ENCODE measurements around the gene CSHL1. TPM values are rescaled to one million over a fixed set of nuclear protein-coding genes. Genes with fewer than 3 reads are reported as not detected.

The CSHL1 gene
- total and polyA plus RNA-seq, 7 donors: not detected

DNA sequence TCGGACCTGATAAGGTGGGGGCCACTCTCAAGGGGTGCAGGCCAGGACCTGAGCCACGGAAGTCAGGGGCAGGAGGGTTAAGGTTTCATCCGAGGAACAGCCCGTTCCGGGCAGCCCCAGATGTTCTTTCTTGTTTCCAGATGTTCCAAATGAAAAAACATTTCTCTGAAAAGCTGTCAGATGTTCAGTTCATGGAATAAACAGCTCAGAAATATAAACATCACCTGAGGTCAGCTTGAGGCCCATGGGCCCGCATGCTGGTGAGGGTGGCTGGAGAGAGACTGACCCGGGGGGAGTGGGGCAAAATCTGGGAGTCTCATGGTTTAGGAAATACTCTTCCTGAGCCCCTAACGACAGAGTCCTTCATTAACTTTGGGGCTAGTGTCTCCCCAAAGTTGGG, 22.5 kb upstream of the CSHL1 start:
- H3K36me3 ChIP-seq: no peaks in the 10 kb centered on the region
- H3K4me3 ChIP-seq: no peak overlapping the region
- no peak for DNase-seq
- H3K27me3 ChIP-seq: no peaks in the 10 kb centered on the region
- no peaks in the 10 kb centered on the region for H3K4me1 ChIP-seq
- intact Hi-C loops (cut with DNase I): no loop called here
- H3K27ac ChIP-seq: no peak overlapping the region
- no peaks in the 10 kb centered on the region for H3K9me3 ChIP-seq
- 87 to 89% methylated on average over 8 of the region's 8 CpGs for WGBS, 2 donors
- no peak for TF ChIP-seq EP300 (IDR thresholded peaks at IDR 0.05)
- TF ChIP-seq, protein P1, sequence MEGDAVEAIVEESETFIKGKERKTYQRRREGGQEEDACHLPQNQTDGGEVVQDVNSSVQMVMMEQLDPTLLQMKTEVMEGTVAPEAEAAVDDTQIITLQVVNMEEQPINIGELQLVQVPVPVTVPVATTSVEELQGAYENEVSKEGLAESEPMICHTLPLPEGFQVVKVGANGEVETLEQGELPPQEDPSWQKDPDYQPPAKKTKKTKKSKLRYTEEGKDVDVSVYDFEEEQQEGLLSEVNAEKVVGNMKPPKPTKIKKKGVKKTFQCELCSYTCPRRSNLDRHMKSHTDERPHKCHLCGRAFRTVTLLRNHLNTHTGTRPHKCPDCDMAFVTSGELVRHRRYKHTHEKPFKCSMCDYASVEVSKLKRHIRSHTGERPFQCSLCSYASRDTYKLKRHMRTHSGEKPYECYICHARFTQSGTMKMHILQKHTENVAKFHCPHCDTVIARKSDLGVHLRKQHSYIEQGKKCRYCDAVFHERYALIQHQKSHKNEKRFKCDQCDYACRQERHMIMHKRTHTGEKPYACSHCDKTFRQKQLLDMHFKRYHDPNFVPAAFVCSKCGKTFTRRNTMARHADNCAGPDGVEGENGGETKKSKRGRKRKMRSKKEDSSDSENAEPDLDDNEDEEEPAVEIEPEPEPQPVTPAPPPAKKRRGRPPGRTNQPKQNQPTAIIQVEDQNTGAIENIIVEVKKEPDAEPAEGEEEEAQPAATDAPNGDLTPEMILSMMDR (IDR thresholded peaks at IDR 0.05): no peak
- TF ChIP-seq POLR2AphosphoS5 (IDR thresholded peaks at IDR 0.05): no peak
- TF ChIP-seq POLR2A (IDR thresholded peaks at IDR 0.05): no peak

GRCh38 chr17:63932721-63933120, 21.7 kb upstream of the CSHL1 start:
- Histone ChIP-seq H3K27me3 (no peaks in the 10 kb centered on the region), H3K9me3 (no peaks in the 10 kb centered on the region), H3K4me3 (no peak overlapping the region), H3K27ac (no peak overlapping the region), H3K4me1 (no peaks in the 10 kb centered on the region), H3K36me3 (no peaks in the 10 kb centered on the region)
- WGBS, 2 donors: 83 to 96% methylated on average over 4 of the region's 4 CpGs
- DNase-seq: no peak
- intact Hi-C loops (cut with DNase I): no loop called here
- TF ChIP-seq, protein P1 (IDR thresholded peaks at IDR 0.05): no peak

DNA sequence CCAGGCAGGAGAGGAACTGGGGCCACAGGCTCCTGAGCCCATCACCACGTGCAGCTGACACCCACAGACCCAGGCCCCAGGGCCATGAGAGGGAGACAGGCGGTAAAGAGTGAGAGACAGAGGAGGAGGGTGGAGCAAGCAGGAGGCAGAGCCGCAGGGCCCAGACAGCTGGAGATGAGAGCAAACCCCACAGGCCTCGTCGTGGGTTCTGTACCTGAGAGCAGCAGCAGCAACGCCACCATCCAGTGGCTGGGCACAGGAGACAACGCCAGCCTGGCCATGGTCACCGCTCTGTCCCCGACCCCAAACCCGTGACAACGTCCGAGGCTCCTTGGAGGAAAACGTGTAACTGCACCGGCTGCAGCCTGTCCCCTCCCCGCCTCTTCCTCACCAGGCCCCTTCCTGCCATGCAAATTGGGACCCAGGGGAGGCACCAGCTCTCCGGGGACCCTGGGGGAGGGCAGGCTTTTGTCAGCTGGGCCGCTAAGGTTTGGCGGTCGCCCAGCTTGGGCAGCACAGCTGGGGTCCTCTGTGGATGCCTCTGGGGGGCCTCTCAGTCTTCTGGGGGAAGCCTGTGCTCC, 21.0 kb upstream of the CSHL1 start, which contains the start of gene CD79B:
TSS of gene CD79B (minus strand) at position 351 of the 581 bp plus-strand sequence. CDS start at position 281, 70 bp downstream.
- H3K9me3 ChIP-seq: no peaks in the 10 kb centered on the region
- intact Hi-C loops (cut with DNase I): no loop called here
- TF ChIP-seq POLR2A (IDR thresholded peaks at IDR 0.05) (no peak), EP300 (IDR thresholded peaks at IDR 0.05) (no peak), POLR2AphosphoS5 (IDR thresholded peaks at IDR 0.05) (no peak)
- TF ChIP-seq, protein P1 (IDR thresholded peaks at IDR 0.05): no peak
- no peaks in the 10 kb centered on the region for H3K36me3 ChIP-seq
- DNase-seq: no peak
- peak within 1 kb of the TSS in 1 of 4 donors; percentile 72 for H3K27ac ChIP-seq
- WGBS, 2 donors: 45 to 83% methylated on average over 19 of the region's 19 CpGs
- no peaks in the 10 kb centered on the region for H3K27me3 ChIP-seq
- no peak within 1 kb of the TSS for H3K4me3 ChIP-seq
- H3K4me1 ChIP-seq: no peaks in the 10 kb centered on the region

GRCh38 chr17:63930951-63931575, 20.0 kb upstream of the CSHL1 start:
- Histone ChIP-seq H3K36me3 (no peaks in the 10 kb centered on the region), H3K4me1 (no peaks in the 10 kb centered on the region), H3K9me3 (no peaks in the 10 kb centered on the region), H3K27me3 (no peaks in the 10 kb centered on the region), H3K27ac (peak overlapping the region in 1 of 4 donors; percentile 72), H3K4me3 (no peak overlapping the region)
- no peak for TF ChIP-seq EP300 (IDR thresholded peaks at IDR 0.05)
- TF ChIP-seq, protein P1 (IDR thresholded peaks at IDR 0.05): no peak
- TF ChIP-seq POLR2A (IDR thresholded peaks at IDR 0.05): no peak
- TF ChIP-seq POLR2AphosphoS5 (IDR thresholded peaks at IDR 0.05): no peak
- intact Hi-C loops (cut with DNase I): no loop called here
- peak; percentile 77 for DNase-seq
- 42 to 48% methylated on average over 16 of the region's 16 CpGs for WGBS, 2 donors

Measured in sigmoid colon (tissue), 7 donors.